Stimulated activated CD8-positive, alpha-beta memory T cell treated with anti-CD3 and anti-CD28 coated beads, Interleukin-15, amount 100 ng/mL, for 1 hour (primary cell): ENCODE data around the gene RPA1.
"Not testable (repeated sequence)": the region's sequence is repeated elsewhere in the genome, so short reads cannot be mapped to it uniquely, and the experiment has no call there.

Experiments used
- DNase-seq: peaks from one replicate; pipeline ENCODE4 v3.0.0-alpha.2; 2020; ENCODE audit warnings: low read depth

RPA1 gene

GRCh38 chr17:1878419-1879121, 48.8 kb downstream of the RPA1 start:
- no peak for DNase-seq

- no peak for DNase-seq
These were observed 51.2 kb downstream of the RPA1 start for GRCh38 chr17:1880851-1881630.

- no peak for DNase-seq
These were observed 53.0 kb downstream of the RPA1 start for GRCh38 chr17:1882836-1883235.

- no peak for DNase-seq
These were observed 53.7 kb downstream of the RPA1 start for GRCh38 chr17:1883536-1883935.

GRCh38 chr17:1888741-1889140, 58.9 kb downstream of the RPA1 start:
- DNase-seq: no peak

GRCh38 chr17:1890758-1891450, 61.1 kb downstream of the RPA1 start:
- DNase-seq: no peak

- DNase-seq: no peak
These were observed 65.0 kb downstream of the RPA1 start for GRCh38 chr17:1894753-1895339.

- DNase-seq: not testable (repeated sequence)
These were observed 65.7 kb downstream of the RPA1 start for GRCh38 chr17:1895479-1895878.

- DNase-seq: no peak
These were observed 66.7 kb downstream of the RPA1 start for GRCh38 chr17:1896243-1897104.

- DNase-seq: no peak
These were observed 67.4 kb downstream of the RPA1 start for GRCh38 chr17:1897105-1897656.

GRCh38 chr17:1898332-1898731, 68.5 kb downstream of the RPA1 start:
- no peak for DNase-seq

- no peak for DNase-seq
These were observed 69.1 kb downstream of the RPA1 start for GRCh38 chr17:1898872-1899271.

- DNase-seq: no peak
These were observed 69.7 kb downstream of the RPA1 start for GRCh38 chr17:1899403-1900000.

- no peak for DNase-seq
These were observed 74.7 kb downstream of the RPA1 start for GRCh38 chr17:1904273-1905182.

GRCh38 chr17:1905190-1905913, 75.5 kb downstream of the RPA1 start:
- DNase-seq: no peak

GRCh38 chr17:1906662-1907101, 76.9 kb downstream of the RPA1 start:
- no peak for DNase-seq

GRCh38 chr17:1907216-1907631, 77.4 kb downstream of the RPA1 start:
- DNase-seq: no peak

GRCh38 chr17:1907909-1908698, 78.3 kb downstream of the RPA1 start:
- no peak for DNase-seq
